GM10266 (cell line): Measurements from ENCODE around the gene TAF1B.

ENCODE experiments used
- DNase-seq: peaks from one replicate; pipeline ENCODE4 v3.0.0; 2012; ENCODE audit errors: extremely low spot score
- CTCF ChIP-seq: IDR thresholded peaks from 2 replicates; pipeline ENCODE4 v1.5.1; 2012; ENCODE audit warnings: mild to moderate bottlenecking, low read depth; ENCODE audit not compliant: control insufficient read depth, insufficient read depth; ENCODE audit errors: missing control alignments

The TAF1B gene

DNA sequence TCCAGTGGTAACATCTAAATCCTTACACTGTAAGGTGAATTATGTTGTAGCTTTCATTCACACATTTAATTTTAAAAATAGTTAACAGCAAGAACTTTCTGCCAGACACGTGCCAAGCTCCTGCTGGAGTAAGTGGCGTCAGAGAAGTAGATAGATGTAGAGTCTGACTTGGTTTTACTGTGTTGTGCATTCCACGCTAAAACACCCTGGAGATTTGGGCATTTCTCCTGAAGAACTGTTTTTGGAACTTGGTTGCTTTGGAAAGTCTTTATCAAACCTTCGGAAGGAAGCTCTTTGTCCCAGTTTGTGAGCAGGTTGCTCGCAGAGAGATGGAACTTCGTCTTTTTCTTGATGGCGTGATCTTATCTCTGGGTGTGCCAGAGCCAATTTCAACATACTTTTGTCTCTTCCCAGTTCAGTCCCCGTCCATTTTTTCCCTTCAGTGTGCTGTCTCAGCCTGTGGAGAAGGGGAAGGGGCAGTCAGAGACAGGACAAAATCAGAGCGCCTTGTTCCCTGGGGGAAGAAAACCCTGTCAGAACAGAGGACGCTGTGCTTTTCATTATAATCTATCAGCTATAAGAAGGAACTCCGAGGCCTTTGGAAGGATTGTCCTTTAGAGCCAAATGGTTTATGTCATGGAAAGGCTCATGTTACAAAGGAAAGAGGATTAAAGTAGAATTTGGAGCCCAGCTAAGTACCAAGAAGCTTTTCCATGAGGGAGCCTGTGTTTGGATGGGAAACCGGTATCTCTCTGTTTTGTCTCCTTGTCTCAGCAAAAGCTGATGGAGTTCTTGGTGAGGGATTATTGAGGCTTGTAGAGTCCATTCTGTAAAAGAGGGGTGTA, 127.1 kb downstream of the TAF1B start:
- DNase-seq, result no peak
- TF ChIP-seq CTCF, result no peak

DNA sequence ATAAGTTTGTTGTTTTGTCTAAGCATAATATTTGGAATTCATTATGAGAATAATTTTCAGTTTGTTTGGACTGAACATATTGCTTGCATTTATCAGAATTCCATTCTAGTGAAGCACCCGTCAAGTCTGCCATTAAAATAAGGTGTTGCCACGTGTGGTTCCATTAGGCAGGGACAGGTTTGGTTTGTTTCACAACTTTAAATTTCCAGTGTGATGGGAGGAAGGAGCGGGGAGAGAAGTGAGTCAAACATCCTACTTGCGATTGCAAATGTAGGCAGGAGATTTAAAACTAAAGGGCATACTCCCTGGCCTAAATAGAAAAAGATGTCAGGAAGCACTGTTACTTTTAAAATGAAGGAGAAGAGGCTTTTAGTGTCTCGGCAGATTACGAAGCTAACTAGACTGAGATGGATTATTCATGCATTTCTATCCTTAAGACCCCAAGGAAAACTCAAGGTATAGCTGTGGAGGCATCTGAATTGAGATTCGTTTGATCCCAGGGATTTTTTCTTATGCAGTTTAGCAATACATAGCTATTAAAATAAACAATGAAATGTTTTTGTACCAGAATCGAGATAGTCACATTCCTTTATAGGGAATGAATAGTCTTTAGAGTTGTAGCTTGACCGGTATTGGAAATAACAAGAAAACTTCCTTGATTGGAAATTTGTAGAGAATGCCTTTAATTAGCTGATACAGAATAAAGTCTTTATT, 128.0 kb downstream of the TAF1B start:
- DNase-seq, result no peak
- TF ChIP-seq CTCF, result no peak

GRCh38 chr2:9971890-9972289, 128.6 kb downstream of the TAF1B start:
- no peak for DNase-seq
- no peak for TF ChIP-seq CTCF

GRCh38 chr2:9972621-9973479, 129.6 kb downstream of the TAF1B start:
- DNase-seq, result no peak
- no peak for TF ChIP-seq CTCF

DNA sequence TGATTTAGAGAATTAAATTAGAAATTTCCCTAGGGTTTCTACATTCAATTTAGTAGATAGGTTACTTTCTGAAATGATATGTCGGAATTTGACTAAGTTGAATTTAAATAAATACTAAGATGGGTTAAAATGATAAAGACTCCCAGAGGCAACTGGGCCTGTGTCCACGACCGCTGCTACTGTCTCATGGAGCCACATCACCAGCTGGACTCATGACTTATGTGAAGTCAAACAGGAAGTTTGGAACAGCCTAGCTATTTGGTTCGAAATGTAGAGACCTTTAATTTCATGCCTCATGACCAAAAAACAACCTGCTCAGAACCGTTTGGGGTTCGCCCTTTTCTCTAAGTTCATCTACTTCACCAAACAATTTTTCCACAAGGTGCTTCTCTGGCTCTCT, 130.4 kb downstream of the TAF1B start:
- DNase-seq, result no peak
- TF ChIP-seq CTCF, result no peak

DNA sequence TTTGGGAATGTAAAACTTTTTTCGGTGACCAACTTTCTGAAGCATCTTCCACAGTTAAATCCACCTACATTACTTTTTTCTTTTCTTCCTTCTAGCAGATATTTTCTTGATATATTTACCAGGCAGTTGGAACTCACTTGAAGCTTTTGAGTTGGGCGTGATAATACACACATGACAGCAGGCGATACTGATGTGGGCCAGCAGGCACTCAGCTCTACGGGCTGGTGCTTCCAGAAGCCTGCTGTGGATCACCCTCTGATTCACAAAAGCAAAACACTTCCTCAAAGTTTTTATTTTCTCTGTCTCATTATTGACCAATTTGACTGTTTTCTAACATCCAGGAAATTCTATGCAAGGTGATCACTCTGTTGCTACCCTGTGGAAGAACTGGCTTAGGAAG, 131.1 kb downstream of the TAF1B start:
- no peak for TF ChIP-seq CTCF
- no peak for DNase-seq
